GM19035 (cell line): ENCODE measurements around the gene PRDM16.

Experiments
- ATAC-seq: cut with Tn5 transposase; IDR thresholded peaks from one replicate; pipeline ENCODE4 v1.9.1; 2021; ENCODE audit not compliant: unreplicated experiment

PRDM16 gene

DNA sequence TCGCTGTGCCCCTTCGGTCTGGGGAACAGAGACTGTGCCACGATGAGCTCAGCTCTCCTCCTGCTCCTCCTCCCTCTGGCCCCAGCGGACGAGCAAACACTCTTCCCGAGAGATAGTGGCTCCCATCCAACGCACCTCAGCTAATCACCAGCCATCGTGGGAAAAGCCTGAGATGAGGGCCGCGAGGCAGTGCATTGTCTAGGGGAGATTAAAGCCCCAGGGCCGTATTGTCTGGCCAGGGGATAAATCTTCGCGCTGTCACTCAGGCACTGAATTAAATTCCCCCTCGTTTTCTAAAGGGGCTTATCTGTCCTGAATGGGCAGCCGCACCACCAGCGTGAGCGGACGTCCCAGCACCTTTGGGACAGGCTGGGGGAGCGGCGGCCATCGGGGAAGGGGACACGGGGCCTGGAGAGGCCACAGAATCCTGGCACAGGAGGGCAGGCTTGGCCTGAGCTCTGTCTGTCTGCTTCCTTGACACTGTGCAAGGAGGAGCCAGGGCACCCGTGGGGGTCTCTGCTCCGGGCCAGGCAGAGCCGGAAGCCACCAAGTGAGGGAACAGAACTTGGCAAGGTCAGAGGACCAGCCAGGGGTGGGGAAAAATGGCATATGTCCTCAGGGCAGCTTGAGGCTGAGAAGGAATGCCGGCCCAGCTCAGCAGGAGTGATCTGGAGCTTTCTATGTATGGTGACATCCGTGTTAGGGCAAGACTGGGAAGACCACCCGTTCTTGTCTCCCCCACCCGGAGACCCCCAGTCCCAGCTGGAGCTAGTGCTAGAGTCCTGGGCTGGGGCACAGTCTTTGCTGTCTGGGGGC, 32.3 kb downstream of the PRDM16 start:
- ATAC-seq, result no peak

DNA sequence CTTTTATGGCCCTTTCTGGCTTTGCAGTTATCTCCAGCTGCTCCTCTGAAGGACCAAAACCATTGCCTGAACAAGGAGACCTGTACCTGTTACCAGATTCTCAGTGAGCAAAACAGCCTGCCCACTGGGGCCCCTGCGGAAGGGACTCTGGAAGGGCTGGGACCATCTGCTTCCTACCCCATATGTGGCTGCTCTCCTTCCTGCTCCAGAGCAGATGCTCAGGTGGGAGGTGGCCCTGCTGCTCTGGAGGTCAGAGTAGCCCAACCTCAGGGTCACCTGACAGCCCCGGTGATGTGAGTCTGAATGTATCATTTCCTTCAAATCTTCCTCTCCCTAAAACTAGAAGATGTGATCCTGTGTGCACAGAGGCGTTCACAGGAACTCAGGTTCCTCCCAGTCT, 33.6 kb downstream of the PRDM16 start:
- ATAC-seq, result no peak

DNA sequence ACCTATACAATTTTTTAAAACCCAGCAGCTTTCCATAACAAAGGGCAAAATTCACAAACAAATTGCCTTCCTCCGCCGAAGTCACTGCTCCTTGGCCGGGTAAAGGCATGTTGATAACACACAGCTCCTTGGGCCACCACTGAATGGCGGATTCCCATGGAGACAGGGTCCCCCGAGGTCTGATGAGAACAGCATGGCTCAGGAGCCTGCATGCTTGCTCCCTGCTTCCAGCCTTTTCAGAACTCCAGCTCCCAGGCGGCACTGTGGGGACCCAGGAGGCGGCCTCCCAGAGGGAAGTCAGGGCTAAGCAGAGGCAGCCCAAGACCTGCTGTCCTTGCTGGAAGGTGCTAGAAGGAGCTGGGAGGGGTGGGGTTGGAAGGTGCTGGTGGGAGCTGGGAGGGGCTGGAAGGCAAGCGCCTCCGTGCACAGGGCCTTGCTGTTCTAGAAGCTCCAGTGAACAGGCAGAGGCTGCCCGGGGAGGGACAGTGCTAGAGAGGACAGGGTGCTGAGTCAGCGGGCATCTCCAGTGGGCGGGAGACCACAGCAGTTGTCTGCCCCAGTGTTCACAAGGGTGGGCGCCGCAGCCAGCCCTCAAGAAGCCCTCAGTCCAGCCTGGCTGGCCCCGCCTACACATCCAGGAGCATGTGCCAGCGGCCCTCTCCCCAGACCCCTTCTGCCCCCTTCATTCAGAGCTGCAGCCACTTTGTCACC, 35.1 kb downstream of the PRDM16 start:
- ATAC-seq, result no peak

DNA sequence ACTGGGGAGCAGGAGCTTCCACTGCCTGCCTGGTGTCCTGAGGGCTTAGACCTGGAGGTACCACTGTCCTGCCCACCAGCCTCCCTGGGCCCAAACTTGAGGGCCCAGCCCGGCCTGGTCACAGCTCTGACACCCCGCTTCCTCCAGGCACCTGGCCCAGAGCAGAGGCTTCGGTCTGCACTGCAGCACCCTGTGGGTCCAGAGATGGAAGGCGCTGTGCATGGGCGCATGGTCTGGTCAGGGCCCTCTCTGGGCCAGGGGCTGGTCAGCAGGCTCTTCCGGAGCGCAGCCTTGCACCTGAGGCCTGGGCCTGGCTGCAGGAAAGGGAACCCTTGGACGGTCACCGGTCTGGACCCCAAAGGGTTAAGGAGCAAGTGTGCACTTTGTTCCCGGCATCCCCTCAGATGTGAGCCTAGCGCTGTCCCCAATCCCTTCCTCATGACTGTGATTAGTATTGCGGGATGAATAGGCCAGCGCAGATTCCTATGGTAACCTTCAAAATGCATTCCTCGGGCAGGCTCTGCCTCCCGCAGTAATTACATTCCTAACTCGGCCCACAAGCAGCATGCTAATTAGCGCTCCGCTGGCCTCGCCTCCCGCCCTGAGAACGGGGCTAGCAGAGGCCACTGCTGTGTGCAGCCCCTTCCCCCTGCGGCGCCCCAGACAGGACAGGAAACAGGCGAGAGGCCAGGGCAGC, 36.3 kb downstream of the PRDM16 start:
- ATAC-seq, result no peak

DNA sequence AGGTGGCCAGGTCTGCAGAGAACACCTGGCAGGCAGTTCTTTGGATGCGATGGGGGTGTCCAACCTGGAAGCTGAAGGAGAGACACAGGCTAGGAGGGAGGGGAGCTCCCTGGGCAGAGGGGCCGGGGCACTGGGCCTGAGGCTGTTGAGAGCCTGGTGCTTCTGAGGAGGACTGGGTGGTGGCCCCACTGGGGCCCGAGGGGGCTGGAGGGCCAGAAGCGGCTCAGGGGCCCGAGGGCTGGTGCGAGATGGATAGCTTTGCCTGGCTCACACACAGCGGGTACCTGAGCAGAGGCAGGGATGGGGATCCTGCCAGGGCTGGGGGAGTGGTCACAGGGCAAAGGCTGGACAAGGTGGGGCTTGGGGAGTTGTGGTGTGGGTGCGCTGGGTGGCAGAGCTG, 37.2 kb downstream of the PRDM16 start:
- no peak for ATAC-seq

DNA sequence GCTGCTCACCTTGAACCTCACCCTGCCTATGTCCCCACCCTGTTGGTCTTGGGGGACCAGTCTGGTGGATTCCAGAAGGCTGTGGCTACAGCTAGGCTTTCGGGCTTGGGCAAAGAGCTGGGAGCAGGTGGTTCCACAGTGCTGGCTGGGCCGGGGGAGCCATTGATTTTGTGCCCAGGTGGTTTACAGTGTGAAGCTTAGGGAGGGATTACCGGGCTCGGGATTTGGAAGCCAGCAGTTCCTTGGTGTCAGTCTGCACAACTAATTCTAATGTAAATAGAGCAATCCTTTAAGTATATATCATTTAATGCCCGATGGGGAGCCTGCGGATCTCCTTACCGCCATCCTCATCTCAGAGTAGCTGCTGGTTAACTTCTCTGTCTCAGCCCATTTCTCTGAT, 38.2 kb downstream of the PRDM16 start:
- no peak for ATAC-seq

DNA sequence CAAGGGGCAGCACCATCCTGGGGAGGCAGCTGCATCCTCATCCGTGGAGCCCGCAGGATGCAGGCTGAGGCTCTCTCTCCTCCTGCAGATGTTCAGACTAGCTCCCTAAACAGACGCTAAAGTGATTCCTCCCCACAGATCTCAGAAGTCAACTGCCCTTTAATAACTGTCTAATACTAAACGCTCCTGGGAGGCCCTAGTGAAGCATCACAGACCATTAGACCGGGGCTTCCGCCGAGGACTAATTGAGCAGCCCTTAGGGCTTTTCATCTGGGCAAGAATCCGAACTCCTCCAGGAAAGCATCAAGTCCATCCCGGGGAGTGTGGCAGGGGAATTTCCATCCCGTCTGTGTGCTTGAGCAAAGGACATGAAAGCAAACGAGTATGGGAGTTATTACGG, 40.4 kb downstream of the PRDM16 start:
- ATAC-seq, result no peak

DNA sequence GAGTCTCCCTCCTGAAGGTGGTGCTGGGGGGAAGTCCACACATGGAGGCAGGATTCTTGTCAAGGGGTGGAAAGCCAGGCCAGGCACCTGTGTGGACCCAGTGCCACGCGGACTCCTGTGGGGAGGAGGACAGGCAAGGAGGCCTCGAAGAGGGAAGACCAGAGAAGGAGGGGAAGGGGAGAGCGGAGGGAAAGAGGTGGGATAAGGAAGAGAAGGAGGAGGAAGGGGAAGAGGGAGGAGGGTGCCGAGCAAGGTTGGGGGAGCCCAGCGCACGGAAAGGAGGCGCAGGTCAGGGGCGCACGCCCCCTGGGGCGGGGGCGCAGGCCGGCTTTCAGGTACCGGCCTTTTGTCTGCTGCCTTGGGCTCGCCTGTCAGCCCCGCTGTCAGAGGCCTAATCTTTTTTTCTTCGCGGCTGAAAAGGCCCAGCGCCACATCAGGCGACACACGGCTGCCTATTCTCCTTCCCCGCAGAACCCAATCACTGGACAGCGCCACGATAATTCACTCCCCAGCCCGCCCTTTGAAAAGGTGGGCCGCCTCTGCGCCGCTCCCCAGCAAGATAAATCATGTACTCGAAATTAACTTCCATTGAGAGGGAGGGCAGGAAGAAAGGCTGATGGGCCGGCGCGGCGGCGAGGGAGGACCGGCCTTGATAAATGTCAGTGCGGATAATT, 42.5 kb downstream of the PRDM16 start:
- ATAC-seq, result no peak

DNA sequence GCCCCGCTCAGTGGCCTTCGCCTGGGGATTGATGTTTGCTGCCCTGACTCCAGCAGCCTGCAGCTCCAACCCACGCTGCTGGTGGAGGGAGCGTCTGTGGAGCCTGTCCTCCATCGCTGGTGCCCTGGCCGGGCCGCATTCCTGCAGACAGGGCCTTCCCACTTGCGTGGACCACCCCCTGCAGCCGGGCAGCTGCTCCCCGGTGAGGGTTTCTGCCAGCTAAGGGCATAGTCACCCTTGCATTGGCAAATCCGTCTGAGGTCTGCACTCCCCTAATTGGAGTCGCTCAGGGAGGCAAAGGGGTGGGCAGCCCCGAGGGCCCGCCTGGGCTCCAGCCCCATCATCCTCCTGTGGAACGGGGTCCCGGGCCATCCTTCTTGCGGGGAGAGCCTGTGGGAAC, 43.5 kb downstream of the PRDM16 start:
- ATAC-seq, result no peak

DNA sequence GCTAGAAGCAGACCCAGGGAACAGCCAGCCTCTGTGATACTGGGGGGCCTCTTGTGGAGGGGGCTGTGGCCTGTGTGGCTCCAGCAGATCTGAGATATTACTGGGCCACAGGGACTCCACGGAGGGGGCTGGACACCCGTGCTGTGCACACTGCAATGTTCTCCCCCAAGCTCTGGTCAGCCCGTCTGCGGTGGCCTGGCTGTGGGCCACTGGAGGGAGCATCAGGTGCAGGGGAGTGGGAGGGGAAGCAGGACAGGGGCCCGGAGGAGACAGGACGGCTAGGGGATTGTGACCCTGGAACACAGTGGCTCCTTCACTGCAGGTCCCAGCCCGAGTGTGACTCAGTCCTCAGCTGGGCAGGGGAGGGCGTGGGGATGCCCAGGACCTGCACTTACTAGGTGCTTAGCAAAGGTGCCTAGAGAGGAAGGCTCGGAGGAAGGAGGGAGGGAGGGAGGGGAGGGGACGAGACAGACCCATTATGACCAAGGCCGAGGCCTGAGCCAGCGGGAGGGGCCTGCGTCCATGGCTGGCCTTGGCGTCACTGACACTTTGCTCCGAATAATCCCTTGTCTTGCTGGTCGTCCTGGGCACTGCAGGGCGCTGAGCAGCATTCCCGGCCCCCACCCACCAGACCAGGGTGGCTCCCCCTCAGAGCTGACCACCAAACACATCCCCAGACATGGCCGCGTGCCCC, 44.2 kb downstream of the PRDM16 start:
- no peak for ATAC-seq

DNA sequence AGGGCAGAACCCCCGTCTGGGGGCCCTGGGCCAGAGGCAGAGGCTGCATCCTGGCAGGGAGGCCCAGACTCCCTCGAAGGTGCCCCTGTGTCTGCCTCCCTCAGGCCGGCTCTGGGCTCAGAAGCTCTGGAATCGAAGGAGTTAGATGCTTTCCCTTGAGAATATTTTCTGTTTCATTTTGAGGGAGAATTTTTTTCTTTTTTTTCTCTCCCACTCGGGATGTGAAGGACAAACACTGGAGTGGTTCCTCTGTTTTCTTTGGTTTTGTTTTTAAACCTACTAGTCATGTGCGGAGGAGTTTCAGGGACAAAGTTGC, 44.7 kb downstream of the PRDM16 start:
- ATAC-seq, result no peak

DNA sequence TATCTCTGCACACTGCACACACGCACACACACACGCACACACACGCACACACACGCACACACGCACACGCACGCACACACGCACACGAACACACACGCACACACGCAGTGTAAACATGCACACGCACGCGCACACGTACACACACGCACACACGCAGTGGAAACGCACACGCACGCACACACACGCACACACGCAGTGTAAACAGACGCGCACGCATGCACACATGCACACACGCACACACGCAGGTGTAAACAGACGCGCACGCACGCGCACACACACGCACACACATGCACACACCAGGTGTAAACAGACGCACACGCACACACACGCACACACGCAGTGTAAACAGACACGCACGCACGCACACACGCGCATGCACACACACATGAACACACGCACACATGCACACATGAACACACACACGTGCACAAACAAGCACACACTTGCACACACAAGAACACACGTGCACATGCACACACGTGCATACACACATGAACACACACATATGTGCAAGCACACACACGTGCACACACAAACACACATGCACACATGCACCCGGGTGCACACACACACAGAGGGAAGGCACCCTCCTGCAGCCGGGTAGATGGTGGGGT, 45.2 kb downstream of the PRDM16 start:
- ATAC-seq, result no peak

DNA sequence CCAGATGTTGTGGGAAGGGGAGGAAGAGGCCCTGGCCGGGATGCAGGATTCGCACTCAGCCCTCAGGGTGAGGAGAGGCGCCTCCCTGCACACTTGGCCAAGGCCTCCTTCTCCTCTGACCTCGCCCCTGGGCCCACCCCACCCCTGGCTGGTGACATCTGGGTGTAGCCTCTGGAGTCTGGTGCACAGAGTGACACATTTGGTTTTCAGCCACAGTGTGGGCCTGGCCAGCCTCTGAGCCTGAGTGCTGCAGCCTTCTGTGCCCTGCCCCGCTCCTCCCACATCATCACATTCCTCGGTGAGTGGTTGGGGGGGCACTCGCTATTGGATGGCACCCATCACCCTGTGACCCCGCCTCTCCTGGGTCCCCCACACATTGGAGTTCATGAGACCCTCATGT, 45.8 kb downstream of the PRDM16 start:
- ATAC-seq, result no peak

DNA sequence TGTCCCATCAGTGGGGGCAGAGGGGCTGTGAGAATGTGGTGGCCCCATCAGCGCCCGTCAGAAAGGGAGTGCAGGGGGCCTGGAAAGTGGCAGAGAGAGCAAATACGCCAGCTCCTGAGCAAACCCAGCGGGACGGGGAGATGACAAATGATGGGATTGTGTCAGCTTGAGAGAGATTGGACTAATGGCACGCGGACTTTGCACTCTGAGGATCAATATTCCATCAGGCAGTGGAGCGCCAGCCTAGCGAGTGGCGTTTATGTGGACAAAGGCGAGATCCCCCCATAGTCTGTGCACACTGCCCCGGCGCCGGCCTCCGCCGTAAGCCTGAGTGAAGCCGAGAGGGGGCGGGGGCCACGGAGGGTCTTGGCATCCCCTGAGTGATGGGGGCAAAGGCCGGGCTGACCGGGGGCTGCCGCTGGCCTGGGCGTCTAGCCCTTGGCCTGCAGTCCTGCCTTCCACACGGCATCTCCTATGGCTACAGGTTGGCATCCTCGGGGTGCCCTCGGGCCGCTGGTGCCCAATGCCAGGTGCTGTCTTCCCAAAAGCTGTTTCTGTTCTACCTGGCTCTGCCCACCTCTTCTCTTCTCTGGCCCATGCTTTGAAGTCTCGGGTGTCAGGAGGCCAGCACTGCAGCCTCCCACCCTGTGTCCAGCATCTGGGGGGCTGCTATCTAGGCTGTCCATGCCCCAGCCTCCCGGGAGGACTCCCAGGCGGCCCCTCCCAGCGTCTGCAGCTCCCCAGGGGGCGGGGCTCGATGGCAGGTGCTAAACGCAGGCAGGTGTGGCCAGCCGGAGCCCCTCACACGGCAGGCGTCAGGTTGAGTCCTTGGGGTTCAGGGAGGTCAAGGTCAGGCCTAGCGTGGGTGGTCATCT, 46.5 kb downstream of the PRDM16 start:
- no peak for ATAC-seq

DNA sequence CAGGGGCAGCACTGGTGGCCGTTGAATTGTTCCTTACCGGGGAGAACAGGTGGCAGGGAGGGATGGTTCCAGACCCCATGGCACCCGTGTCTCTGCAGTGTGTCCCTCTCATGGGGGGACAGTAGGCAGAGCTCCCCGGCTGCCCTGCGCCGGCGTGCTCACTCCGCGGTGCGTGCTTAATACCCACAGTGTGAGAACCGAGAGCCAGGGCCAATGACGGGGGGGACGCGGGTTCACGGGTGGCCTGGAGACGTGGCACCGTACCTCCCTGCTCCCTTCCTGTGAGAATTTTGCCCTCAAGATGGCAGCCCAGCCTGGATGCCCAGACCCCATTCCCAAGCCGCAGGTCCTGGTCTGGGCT, 47.1 kb downstream of the PRDM16 start:
- no peak for ATAC-seq

DNA sequence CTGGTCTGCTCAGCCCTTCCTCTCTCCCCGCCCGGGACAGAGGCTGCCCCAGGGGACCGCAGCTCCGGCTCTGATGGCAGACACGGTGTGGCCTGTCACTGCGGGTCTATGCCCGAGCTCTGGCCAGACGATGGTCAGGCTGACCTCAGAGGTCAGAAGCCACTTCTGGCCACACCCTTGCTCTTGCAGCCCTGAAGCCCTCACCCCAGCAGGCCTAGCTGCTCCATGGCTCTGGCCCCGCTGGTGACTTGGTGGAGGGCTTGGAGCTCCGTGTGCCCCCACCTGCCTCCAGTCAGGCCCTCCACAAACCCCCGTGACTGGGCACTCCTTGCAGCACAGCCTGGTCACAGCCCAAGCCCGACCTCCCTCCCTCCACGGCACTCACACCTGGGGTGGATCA, 47.6 kb downstream of the PRDM16 start:
- ATAC-seq, result no peak

DNA sequence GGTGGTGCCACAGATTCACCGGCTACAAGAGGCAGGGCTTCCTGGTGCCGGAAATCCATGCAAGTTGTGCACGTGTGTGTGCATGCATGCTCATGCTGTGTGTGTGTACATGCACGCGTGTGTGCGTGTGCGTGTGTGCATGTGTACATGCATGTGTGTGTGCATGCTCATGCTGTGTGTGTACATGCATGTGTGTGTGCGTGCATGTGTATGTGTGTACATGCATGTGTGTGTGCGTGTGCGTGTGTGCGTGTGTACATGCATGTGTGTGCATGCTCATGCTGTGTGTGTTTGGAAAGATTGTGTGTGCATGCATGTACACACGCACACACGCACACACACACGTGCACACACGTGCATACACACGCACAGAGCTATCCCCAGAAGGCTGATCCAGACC, 48.9 kb downstream of the PRDM16 start:
- ATAC-seq, result no peak

DNA sequence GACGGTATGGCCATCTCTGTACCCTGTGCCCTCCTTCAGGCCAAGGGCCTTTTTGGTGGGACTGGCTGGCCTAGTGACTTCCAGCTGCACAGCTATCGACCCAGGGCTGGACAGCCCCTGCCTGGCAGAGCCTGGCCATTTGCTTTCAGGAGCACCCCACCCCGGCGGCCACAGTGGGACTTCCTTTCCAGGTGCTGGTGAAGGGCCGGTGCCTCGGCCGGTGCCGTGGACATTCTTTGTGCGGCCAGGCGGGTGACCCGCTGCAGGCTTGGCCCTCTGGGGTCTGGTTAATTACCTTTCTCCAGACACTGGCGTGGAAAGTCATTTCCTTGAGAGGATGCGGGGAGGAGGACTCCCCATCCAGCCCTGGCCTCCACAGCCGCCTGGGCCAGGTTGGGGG, 50.1 kb downstream of the PRDM16 start:
- ATAC-seq, result no peak

DNA sequence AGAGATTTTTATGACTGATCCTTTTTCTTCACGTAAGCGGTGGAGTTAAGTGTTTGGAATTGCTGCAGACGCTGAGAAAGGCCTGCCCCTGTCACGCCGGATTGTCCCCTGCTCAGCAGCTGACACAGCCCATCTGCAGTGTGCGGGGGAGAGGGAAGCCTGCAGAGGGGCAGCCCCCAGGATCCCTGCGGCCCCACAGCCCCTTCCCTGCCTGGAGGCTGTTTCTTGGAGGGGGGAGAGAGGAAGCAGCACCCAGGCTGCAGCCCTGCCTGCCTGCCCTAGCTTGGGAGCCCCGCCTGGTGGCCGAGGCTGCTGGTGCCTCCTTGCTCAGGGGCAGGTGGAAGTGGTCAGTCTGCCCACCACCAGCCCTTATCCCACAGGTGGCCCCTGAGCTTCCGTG, 50.7 kb downstream of the PRDM16 start:
- no peak for ATAC-seq

DNA sequence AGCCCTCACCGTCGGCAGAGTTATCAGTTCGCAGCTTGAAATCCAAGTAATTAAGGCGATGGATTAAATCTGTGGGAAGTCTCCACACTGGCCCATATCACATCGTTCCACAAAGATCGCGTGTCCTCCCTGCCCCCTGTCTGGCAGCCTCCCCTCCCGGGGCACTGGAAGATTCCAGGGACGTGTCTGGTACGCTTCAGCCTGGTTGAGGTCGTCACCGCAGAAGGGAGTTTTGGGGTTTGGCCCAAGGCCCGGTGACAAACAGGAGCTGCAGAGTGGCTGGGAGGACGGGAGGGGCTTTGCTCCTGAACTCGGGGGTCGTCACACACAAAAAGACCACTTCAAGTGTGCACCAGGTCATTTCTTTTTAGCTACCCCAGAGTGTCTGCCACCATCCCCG, 51.1 kb downstream of the PRDM16 start:
- no peak for ATAC-seq
